PFSK-1 (cell line): ENCODE results near the gene ATP10A.

Experiments used
- FOXP2 ChIP-seq: optimal IDR thresholded peaks from 2 replicates; pipeline ENCODE3; 2011; ENCODE audit warnings: borderline replicate concordance, control low read depth, inconsistent platforms; ENCODE audit not compliant: insufficient read depth; ENCODE audit errors: extremely low read length, extremely low read depth
- POLR2AphosphoS5 ChIP-seq: IDR thresholded peaks from 2 replicates; pipeline ENCODE4 v1.6.1; 2012; ENCODE audit warnings: low read depth, mild to moderate bottlenecking, control low read depth, low read length, moderate library complexity
- SIN3A ChIP-seq: IDR thresholded peaks from 2 replicates; pipeline ENCODE4 v1.6.1; 2012; ENCODE audit warnings: mild to moderate bottlenecking, low read length, moderate library complexity, borderline replicate concordance; ENCODE audit not compliant: insufficient read depth
- TAF1 ChIP-seq: IDR thresholded peaks from 2 replicates; pipeline ENCODE4 v1.6.1; 2012; ENCODE audit warnings: low read length, control low read depth, borderline replicate concordance; ENCODE audit not compliant: insufficient read depth
- TF ChIP-seq, protein P1 (sequence below), 2 experiments: IDR thresholded peaks; 2 replicates each; pipeline versions ENCODE4 v1.6.1 to v1.8.0; 2011 to 2012; ENCODE audit warnings: low read depth in 2 of 2, low read length in 2 of 2, control low read depth in 1 of 2, inconsistent platforms in 1 of 2, mild to moderate bottlenecking in 1 of 2, moderate library complexity in 1 of 2; ENCODE audit not compliant: insufficient read depth in 1 of 2

ATP10A gene

DNA sequence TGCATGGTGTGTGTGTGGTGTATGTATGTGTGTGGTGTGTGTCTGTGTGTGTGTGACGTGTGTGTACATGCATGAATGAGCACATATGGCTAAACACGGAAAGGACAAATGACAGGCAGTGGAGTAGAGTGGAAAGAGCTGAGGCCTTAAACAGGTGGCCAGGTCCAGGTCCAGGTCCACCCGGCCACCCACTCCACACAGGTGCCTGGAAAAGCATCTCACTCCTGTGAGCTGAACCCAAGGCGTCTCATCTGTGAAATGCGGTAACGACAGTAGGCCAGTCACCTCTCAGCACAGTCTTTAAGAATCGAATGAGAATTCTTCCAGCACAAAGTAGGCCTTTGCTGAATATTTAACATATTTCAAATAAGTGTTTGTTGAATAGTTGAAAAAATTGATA lies 58.7 kb downstream of the ATP10A start:
- no peak for TF ChIP-seq POLR2AphosphoS5
- no peak for TF ChIP-seq SIN3A
- TF ChIP-seq, protein P1, sequence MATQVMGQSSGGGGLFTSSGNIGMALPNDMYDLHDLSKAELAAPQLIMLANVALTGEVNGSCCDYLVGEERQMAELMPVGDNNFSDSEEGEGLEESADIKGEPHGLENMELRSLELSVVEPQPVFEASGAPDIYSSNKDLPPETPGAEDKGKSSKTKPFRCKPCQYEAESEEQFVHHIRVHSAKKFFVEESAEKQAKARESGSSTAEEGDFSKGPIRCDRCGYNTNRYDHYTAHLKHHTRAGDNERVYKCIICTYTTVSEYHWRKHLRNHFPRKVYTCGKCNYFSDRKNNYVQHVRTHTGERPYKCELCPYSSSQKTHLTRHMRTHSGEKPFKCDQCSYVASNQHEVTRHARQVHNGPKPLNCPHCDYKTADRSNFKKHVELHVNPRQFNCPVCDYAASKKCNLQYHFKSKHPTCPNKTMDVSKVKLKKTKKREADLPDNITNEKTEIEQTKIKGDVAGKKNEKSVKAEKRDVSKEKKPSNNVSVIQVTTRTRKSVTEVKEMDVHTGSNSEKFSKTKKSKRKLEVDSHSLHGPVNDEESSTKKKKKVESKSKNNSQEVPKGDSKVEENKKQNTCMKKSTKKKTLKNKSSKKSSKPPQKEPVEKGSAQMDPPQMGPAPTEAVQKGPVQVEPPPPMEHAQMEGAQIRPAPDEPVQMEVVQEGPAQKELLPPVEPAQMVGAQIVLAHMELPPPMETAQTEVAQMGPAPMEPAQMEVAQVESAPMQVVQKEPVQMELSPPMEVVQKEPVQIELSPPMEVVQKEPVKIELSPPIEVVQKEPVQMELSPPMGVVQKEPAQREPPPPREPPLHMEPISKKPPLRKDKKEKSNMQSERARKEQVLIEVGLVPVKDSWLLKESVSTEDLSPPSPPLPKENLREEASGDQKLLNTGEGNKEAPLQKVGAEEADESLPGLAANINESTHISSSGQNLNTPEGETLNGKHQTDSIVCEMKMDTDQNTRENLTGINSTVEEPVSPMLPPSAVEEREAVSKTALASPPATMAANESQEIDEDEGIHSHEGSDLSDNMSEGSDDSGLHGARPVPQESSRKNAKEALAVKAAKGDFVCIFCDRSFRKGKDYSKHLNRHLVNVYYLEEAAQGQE (IDR thresholded peaks at IDR 0.05; ENCODE audit: insufficient read depth in 1 of 2, low read depth in 2 of 2, low read length in 2 of 2) = no peak
- TF ChIP-seq TAF1 = no peak
- TF ChIP-seq FOXP2 = no peak

DNA sequence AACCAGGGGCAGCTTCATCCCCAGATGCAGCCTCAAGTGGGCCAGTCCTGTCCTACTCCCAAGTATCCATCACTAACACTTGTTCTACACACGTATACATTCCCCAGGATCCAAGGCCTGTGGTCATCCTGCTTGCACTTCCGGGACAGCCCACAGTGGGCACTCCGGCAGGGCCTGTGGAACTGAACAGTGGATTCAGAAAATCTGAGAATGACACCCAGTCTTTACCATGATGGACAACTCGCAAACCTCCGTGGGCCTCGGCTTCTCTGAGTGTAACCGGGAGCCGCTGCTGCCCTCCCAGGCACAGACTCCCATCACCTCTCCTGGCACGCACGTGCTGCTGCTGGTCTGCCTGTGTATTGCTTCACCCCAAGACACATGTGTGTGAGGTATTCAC lies 59.6 kb downstream of the ATP10A start:
- TF ChIP-seq SIN3A (no peak), FOXP2 (no peak), TAF1 (no peak), POLR2AphosphoS5 (no peak)
- TF ChIP-seq, protein P1 (IDR thresholded peaks at IDR 0.05; ENCODE audit: insufficient read depth in 1 of 2, low read depth in 2 of 2, low read length in 2 of 2) = no peak

DNA sequence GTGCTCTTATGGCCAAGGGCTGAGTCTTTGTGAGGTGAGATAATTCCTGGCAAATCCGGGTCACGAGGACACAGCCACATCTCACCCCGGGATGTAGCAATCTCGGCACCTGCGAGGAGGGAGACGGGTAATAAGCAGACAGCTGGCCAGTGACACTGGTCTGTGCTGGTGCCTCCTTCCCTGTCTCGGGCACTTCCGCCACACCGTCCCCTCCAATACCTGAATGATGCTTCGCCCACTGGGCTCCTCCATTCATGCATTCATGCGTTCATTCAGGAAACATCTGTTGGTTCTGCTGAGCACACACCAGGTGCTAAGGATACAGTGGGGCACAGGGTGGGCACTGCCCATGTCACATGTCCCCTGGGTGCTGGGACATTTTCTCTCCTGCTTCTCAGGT lies 60.1 kb downstream of the ATP10A start:
- no peak for TF ChIP-seq TAF1

DNA sequence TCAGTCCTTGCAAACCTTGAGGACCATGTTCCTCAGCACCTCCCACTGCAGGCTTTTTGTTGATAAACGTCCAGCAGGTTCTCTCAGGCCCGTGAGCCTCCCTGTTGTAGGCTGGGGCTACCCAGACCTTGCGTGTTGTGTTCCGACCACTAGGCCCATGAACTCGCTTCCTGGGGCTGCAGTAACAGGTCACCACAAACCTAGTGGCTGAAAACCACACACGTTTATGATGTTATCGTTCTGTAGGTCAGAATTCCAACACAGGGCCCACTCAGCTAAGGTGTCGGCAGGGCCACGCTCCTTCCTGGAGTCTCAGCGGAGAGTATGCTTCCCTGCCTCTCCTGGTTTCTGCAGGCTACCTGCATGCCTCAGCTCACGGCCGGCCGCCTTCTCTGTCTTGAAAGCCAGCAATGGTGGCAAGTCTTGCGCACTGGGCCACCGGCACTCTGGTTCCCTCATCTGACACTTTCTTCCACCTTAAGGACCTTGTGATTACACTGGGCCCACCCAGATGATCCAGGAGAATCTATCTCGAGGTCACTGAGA lies 60.8 kb downstream of the ATP10A start:
- no peak for TF ChIP-seq FOXP2
- TF ChIP-seq POLR2AphosphoS5 = no peak
- TF ChIP-seq, protein P1 (IDR thresholded peaks at IDR 0.05; ENCODE audit: insufficient read depth in 1 of 2, low read depth in 2 of 2, low read length in 2 of 2) = no peak
- no peak for TF ChIP-seq SIN3A
- TF ChIP-seq TAF1 = no peak

DNA sequence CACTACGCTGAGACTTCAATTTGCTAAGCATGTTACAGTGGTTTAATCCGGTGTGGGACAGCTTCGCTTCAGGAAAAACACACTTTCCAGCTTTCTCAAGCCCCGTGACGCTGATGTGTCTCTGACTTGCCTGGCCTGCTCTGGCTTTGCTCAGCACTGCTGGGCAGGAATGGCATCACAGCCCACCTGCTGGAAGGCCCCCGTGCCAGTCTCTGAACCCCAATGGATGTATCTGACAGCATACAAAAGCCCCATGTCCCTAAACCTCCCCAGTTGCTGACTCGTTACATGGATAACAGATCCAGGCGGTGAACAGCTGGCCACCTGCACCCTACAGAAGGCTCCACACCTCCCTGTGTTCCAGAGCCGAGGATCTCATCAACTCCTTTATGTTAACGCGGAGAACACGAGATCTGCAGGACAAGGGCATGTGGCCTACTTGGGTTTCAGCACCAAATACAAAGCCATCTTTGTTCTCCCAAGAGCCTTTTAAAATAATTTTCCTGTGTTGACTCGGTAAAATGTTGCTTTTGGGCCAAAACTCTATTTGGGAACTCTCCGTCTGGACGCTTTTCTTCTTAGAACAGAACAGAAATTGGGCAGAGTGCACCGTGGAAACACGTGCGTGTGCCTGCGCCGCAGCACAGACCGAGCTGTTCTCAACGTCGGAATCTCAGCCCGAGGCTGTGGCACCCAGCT lies 61.4 kb downstream of the ATP10A start:
- no peak for TF ChIP-seq SIN3A
- no peak for TF ChIP-seq POLR2AphosphoS5
- TF ChIP-seq FOXP2 = no peak
- TF ChIP-seq TAF1 = no peak
- TF ChIP-seq, protein P1 (IDR thresholded peaks at IDR 0.05; ENCODE audit: insufficient read depth in 1 of 2, low read depth in 2 of 2, low read length in 2 of 2) = no peak
